WERI-Rb-1 (cell line): Measurements from ENCODE around the gene AURKA.

Experiments used
- DNase-seq: peaks from one replicate; pipeline ENCODE4 v3.0.0-alpha.2; 2020
- H3K27ac ChIP-seq: fragments of 250-450 bp; sonication (Bioruptor Pico); 2 replicates; pipeline ENCODE4 v1.5.1; 2020; ENCODE audit warnings: mild to moderate bottlenecking, moderate library complexity
- H3K27me3 ChIP-seq: fragments of 250-450 bp; sonication (Bioruptor Pico); 2 replicates; pipeline ENCODE4 v1.5.1; 2021; ENCODE audit warnings: mild to moderate bottlenecking, low read depth, moderate library complexity; ENCODE audit not compliant: insufficient read depth, severe bottlenecking
- H3K36me3 ChIP-seq: fragments of 250-450 bp; sonication (Bioruptor Pico); 2 replicates; pipeline ENCODE4 v1.5.1; 2020; ENCODE audit warnings: mild to moderate bottlenecking, moderate library complexity
- H3K4me3 ChIP-seq: 2 replicates; pipeline ENCODE4 v1.5.1; 2011; ENCODE audit warnings: low read depth, mild to moderate bottlenecking, control low read depth, low read length
- H3K9me3 ChIP-seq: fragments of 250-450 bp; sonication (Bioruptor Pico); 2 replicates; pipeline ENCODE4 v1.5.1; 2021; ENCODE audit warnings: mild to moderate bottlenecking, moderate library complexity; ENCODE audit not compliant: severe bottlenecking
- TF ChIP-seq, protein P1 (sequence below): IDR thresholded peaks from 2 replicates; pipeline ENCODE4 v1.5.1; 2011; ENCODE audit warnings: low read depth, mild to moderate bottlenecking, control low read depth, inconsistent platforms, low read length

AURKA gene

DNA sequence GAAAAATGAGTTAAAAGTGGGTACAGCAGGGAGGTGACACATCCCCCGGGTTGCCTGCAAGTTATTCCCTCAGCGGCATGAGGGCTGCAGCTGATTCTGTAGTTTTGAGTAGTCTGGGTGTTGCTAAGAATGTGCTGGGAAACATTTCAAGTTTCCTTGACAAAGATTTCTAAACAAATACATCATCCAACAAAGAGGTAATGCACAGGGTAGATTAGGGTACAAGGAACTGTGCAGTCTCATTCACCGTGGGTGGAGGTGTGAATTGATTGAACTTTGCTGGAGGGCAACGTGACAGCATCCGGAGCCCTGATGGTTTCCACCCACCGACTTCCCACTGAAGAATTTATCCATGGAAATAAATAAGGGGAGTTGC, 41.9 kb upstream of the AURKA start:
- Histone ChIP-seq H3K9me3 (no peaks in the 10 kb centered on the region), H3K27ac (no peak overlapping the region), H3K27me3 (peaks cover 93% of the 10 kb centered on the region), H3K36me3 (no peaks in the 10 kb centered on the region), H3K4me3 (no peak overlapping the region)
- TF ChIP-seq, protein P1, sequence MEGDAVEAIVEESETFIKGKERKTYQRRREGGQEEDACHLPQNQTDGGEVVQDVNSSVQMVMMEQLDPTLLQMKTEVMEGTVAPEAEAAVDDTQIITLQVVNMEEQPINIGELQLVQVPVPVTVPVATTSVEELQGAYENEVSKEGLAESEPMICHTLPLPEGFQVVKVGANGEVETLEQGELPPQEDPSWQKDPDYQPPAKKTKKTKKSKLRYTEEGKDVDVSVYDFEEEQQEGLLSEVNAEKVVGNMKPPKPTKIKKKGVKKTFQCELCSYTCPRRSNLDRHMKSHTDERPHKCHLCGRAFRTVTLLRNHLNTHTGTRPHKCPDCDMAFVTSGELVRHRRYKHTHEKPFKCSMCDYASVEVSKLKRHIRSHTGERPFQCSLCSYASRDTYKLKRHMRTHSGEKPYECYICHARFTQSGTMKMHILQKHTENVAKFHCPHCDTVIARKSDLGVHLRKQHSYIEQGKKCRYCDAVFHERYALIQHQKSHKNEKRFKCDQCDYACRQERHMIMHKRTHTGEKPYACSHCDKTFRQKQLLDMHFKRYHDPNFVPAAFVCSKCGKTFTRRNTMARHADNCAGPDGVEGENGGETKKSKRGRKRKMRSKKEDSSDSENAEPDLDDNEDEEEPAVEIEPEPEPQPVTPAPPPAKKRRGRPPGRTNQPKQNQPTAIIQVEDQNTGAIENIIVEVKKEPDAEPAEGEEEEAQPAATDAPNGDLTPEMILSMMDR, result no peak
- no peak for DNase-seq

DNA sequence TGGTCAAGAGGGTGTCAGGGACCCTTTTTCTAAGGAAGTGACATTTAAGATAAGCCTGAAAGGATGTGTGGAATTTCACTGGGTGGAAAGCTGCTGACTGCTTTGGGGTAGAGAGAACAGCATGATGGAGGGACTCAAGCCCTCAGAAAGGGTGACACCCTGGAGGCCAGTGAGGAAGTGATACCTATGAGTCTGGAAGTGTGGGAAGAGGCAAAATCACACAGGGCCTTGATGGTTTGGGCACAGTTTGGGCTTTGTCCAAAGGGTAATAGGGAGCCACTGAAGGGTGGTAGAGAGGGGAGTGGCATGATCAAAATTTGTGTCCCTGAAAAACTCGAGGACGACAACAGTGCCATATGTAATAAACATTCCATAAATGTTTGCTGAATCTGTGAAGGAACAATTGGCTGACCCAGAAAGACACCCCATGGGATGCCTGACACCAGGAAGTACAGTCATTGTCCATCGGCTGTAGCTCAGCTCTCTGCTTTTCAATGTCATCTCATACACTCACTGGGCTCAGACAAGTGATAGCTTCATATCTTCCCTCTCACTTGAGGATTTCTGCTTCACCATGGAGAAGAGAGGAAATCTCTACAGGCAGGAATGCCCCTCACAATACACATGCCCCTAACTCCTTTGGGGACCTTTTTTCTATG, 41.3 kb upstream of the AURKA start:
- Histone ChIP-seq H3K27me3 (peaks cover 92% of the 10 kb centered on the region), H3K27ac (no peak overlapping the region), H3K9me3 (no peaks in the 10 kb centered on the region), H3K36me3 (no peaks in the 10 kb centered on the region), H3K4me3 (no peak overlapping the region)
- TF ChIP-seq, protein P1, result no peak
- DNase-seq, result no peak

DNA sequence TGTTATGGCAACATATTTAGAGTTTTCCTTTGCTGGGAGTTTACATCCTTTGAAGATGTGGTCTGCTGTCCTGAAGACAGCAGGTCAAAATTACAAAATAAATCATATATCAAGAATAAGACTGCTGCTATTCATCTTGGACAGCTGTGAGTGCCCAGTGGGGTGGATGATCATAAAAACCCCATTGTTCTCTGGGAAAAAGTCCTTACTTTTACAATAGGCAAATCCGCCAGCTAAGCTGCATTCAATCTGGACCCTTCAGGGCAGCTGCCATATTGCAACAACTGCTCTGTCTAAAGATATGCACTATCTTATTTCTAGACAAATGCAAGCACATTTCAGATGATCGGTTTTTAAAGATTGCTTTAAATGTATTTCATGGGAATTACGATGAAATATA, 39.5 kb upstream of the AURKA start:
- Histone ChIP-seq H3K36me3 (no peaks in the 10 kb centered on the region), H3K4me3 (no peak overlapping the region), H3K27me3 (peaks cover 91% of the 10 kb centered on the region), H3K27ac (no peak overlapping the region), H3K9me3 (no peaks in the 10 kb centered on the region)
- TF ChIP-seq, protein P1, result no peak
- DNase-seq, result no peak

DNA sequence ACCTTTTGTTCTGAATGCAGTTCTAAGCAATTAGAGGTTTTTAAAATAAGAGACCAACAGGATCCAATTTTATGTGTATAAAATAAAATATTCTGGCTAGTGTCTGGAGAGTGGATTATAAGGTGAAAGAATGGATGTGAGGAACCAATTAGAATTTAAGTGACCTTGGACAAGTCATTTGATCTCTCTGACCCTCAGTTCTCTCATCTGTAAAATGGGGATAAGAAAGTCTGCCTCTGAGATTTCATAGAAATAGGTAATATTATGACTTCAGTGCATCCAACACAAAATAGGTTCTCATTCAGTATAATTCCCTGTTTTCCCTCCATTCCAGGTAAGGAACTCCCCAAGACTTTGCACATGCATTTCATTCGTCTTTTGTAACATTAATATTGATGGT, 38.9 kb upstream of the AURKA start:
- no peak overlapping the region for H3K4me3 ChIP-seq
- H3K9me3 ChIP-seq, result no peaks in the 10 kb centered on the region
- no peak overlapping the region for H3K27ac ChIP-seq
- no peaks in the 10 kb centered on the region for H3K36me3 ChIP-seq
- peaks cover 93% of the 10 kb centered on the region for H3K27me3 ChIP-seq
- DNase-seq, result no peak
- TF ChIP-seq, protein P1, result no peak

DNA sequence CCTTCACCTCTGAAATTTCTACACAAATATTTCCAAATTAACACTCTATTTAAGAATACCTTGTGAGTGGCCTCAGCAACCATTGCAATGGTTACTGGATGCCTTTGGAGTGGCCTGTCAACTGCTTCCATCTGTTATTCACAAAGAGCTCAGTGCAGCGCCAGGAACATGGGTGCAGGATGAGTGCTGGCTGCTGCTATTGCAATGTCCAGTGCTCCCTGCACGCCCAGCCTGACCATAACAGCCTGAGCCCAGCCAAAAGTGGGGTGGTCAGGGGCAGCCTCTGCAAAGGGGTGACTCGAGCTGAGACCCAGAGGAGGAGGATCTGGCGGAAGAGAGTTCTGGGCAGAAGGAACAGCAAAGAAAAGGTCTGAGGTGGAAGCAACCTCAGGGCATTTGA, 38.4 kb upstream of the AURKA start:
- H3K27me3 ChIP-seq, result peaks cover 93% of the 10 kb centered on the region
- H3K36me3 ChIP-seq, result no peaks in the 10 kb centered on the region
- no peak overlapping the region for H3K4me3 ChIP-seq
- no peak for DNase-seq
- no peak overlapping the region for H3K27ac ChIP-seq
- no peaks in the 10 kb centered on the region for H3K9me3 ChIP-seq
- TF ChIP-seq, protein P1, result no peak

DNA sequence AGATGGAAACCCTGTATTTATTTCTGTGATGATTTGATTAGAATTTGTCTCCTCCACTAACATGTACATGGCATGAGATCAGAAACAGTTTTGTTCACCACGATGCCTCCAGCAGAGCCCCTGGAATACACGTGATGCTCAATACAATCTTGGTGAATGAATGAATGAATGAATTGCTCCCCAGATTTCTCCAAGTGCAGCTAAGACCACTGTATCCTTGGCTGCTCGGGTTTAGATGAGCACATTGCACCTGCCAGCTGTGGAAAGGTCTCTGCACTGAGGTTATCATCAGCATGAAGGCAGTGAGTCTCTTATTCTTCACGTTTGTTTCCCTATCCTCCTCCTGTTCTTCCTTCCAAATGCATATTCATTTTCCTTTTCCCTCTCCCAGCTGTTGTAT, 37.9 kb upstream of the AURKA start:
- Histone ChIP-seq H3K9me3 (no peaks in the 10 kb centered on the region), H3K27ac (no peak overlapping the region), H3K4me3 (no peak overlapping the region), H3K27me3 (peaks cover 93% of the 10 kb centered on the region), H3K36me3 (no peaks in the 10 kb centered on the region)
- TF ChIP-seq, protein P1, result no peak
- no peak for DNase-seq
